ENCODE measurements around the gene SBK3. TPM values are rescaled to one million over a fixed set of nuclear protein-coding genes. Genes with fewer than 3 reads are reported as not detected.

The SBK3 gene
- total RNA-seq, 1 experiment from 2014 or later = 2.4 TPM

DNA sequence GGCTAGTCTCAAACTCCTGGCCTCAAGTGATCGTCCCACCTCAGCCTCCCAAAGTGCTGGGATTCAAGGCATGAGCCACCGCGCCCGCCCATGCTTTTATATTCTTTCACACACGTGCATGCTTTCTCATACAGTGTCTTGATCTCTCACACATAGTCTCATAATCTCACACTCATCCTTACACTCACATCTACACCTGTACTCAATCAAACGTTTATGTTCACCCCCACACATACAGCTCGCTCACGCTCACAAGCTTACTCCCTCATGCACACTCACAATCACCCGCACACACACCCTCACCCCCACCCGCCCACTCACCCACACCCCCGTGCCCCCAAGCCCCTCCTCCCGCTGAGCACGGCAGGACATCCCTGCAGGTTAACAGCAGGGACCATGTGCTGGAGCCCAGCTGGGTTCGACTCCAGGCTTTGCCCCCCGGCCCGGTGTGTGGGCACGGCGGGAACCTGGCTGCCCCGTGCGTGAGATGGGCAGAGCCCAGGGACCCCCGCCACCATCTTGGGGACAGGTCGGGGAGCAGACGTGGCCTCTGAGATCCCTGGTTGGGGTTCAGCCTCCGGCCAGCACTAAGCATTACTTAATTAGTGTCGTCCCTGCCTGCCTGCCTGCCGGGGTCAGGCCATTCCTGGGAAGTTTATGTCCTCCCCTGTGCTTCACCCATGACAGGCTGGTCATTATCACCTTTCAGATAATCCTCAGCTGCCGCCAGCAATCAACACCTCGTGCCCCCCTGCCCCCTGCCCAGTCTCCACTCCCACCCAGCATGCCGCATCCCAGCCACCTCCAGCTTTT, 19.8 kb downstream of the SBK3 start:
- H3K9me3 ChIP-seq = peaks cover 3% of the 10 kb centered on the region; the same call in 1 of the 2 replicates
- no TSS peak for BruUV-seq (replicated peaks)
- Mint-ChIP-seq H3K4me3 (ENCODE audit: unreplicated experiment) (no peak overlapping the region), H3K27ac (ENCODE audit: unreplicated experiment) (no peak overlapping the region), H3K27me3 (ENCODE audit: insufficient read depth, unreplicated experiment) (no peaks in the 10 kb centered on the region), H3K36me3 (ENCODE audit: insufficient read depth, unreplicated experiment) (no peaks in the 10 kb centered on the region), H3K9me3 (ENCODE audit: unreplicated experiment) (no peaks in the 10 kb centered on the region), H3K4me1 (ENCODE audit: low read depth, unreplicated experiment) (no peaks in the 10 kb centered on the region)
- no peaks in the 10 kb centered on the region for H3K36me3 ChIP-seq (ENCODE audit: control insufficient read depth, insufficient read depth, low read length)
- H3K4me1 ChIP-seq = no peaks in the 10 kb centered on the region
- ChIA-PET CTCF (interaction anchor here (0.6 to 1.1 kb wide), 3 partner anchors 12 to 636 kb away, joined by 3 to 7 read pairs (median 3); no protein-coding TSS in a partner anchor), POLR2A (no interaction called here)
- no peak overlapping the region for H3K4me3 ChIP-seq (ENCODE audit: low read depth, low read length)
- intact Hi-C loops (cut with micrococcal nuclease; ENCODE audit: unreplicated experiment) = no loop called here
- TF ChIP-seq, protein P1, sequence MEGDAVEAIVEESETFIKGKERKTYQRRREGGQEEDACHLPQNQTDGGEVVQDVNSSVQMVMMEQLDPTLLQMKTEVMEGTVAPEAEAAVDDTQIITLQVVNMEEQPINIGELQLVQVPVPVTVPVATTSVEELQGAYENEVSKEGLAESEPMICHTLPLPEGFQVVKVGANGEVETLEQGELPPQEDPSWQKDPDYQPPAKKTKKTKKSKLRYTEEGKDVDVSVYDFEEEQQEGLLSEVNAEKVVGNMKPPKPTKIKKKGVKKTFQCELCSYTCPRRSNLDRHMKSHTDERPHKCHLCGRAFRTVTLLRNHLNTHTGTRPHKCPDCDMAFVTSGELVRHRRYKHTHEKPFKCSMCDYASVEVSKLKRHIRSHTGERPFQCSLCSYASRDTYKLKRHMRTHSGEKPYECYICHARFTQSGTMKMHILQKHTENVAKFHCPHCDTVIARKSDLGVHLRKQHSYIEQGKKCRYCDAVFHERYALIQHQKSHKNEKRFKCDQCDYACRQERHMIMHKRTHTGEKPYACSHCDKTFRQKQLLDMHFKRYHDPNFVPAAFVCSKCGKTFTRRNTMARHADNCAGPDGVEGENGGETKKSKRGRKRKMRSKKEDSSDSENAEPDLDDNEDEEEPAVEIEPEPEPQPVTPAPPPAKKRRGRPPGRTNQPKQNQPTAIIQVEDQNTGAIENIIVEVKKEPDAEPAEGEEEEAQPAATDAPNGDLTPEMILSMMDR (IDR thresholded peaks at IDR 0.05; ENCODE audit: insufficient read depth in 1 of 2, low read depth in 1 of 2, low read length in 1 of 2, severe bottlenecking in 1 of 2, unreplicated experiment in 1 of 2) = no peak
- DNase-seq = no peak
- no peaks in the 10 kb centered on the region for H3K27me3 ChIP-seq (replicated peaks; ENCODE audit: control insufficient read depth, insufficient read depth, low read length)

DNA sequence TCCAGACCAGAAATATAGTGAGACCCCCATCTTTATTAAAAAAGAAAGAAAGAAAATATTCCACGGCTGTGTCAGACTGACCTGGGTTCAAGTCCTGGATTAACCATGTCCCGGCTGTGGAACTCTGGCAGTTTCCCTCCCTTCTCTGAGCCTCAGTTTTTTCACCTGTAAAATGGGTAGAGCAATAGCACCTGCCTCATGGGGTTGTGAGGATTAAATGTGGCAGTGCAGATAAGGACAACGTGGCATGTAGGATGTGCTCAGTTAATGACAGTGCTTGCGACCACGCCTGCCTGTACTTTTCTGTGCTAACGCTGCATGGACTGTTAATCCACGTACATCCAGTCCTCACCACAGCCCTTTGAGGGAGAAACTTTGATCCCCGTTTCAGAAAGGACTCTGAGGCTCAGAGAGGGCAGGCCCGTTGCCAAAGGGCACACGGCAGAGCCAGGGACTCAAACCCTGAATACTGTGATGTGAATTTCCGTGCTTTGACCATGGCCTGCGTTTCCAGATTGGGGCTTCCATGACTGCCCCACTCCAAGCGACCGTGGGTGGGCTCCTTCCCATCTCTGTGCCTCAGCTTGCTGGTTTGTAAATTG, 24.6 kb downstream of the SBK3 start:
- CTCF ChIA-PET = interaction anchor here (0.8 kb wide), 1 partner anchor 112 kb away, joined by 3 read pairs; no protein-coding TSS in a partner anchor
- no peaks in the 10 kb centered on the region for H3K27me3 Mint-ChIP-seq (ENCODE audit: insufficient read depth, unreplicated experiment)

More for the DNA sequence above, 24.6 kb downstream of the SBK3 start:
- Histone ChIP-seq H3K36me3 (ENCODE audit: control insufficient read depth, insufficient read depth, low read length) (no peaks in the 10 kb centered on the region), H3K4me3 (ENCODE audit: low read depth, low read length) (no peak overlapping the region), H3K9me3 (no peaks in the 10 kb centered on the region), H3K27me3 (replicated peaks; ENCODE audit: control insufficient read depth, insufficient read depth, low read length) (no peaks in the 10 kb centered on the region), H3K4me1 (peaks cover 8% of the 10 kb centered on the region)
- H3K4me3 Mint-ChIP-seq (ENCODE audit: unreplicated experiment) = no peak overlapping the region
- BruUV-seq (replicated peaks) = no TSS peak
- POLR2A ChIA-PET = no interaction called here
- intact Hi-C loops (cut with micrococcal nuclease; ENCODE audit: unreplicated experiment) = no loop called here
- H3K4me1 Mint-ChIP-seq (ENCODE audit: low read depth, unreplicated experiment) = no peaks in the 10 kb centered on the region
- H3K9me3 Mint-ChIP-seq (ENCODE audit: unreplicated experiment) = no peaks in the 10 kb centered on the region
- H3K27ac Mint-ChIP-seq (ENCODE audit: unreplicated experiment) = no peak overlapping the region
- DNase-seq = no peak
- peaks cover 6% of the 10 kb centered on the region for H3K36me3 Mint-ChIP-seq (ENCODE audit: insufficient read depth, unreplicated experiment)
- TF ChIP-seq, protein P1 (IDR thresholded peaks at IDR 0.05; ENCODE audit: insufficient read depth in 1 of 2, low read depth in 1 of 2, low read length in 1 of 2, severe bottlenecking in 1 of 2, unreplicated experiment in 1 of 2) = no peak

Measured in Caco-2 (cell line).